OCI-LY7 (cell line): ENCODE results near the gene RET.
A peak's percentile ranks its signal among the peaks of the same experiment; 100 is the strongest.

Experiments
- CTCF ChIP-seq: fragments of 200-600 bp; sonication (generic); conservative IDR thresholded peaks from 2 replicates; pipeline ENCODE4 v1.5.1; 2014; ENCODE audit warnings: mild to moderate bottlenecking, antibody characterized with exemption, low read length, moderate library complexity, mixed read lengths
- EZH2phosphoT487 ChIP-seq: fragments of 200-600 bp; sonication (generic); IDR thresholded peaks from 2 replicates; pipeline ENCODE4 v1.6.1; 2018; ENCODE audit warnings: low read depth, borderline replicate concordance, mild to moderate bottlenecking, mixed run types, antibody characterized with exemption, low read length, moderate library complexity, mixed read lengths

- TF ChIP-seq CTCF (peak; percentile 71), EZH2phosphoT487 (no peak)
These were observed 2.1 kb downstream of the RET start for GRCh38 chr10:43078986-43079273.
